Panc1 (cell line): ENCODE data around the gene MAPK8IP3. TPM values are rescaled to one million over a fixed set of nuclear protein-coding genes. Genes with fewer than 3 reads are reported as not detected.

Experiments used
- ATAC-seq: fragments of 200-7000 bp; cut with Tn5 transposase; 2 replicates; pipeline ENCODE4 v1.9.1; 2020; ENCODE audit warnings: mild to moderate bottlenecking, moderate library complexity
- BruUV-seq: library from RNA; stranded (reverse); fragments of 400-500 nt; replicated peaks from 2 replicates; lab custom pipeline; 2021; lab: Mats Ljungman, UMichigan
- CTCF ChIA-PET: fragments of 300-600 bp; sonication (Branson Sonifier 250); formaldehyde crosslinking; loops from one replicate; lab custom pipeline; 2022; ENCODE audit warnings: antibody characterized with exemption; lab: Charles Lee
- POLR2A ChIA-PET: fragments of 300-600 bp; sonication (Branson Sonifier 250); formaldehyde crosslinking; loops from one replicate; lab custom pipeline; 2022; ENCODE audit warnings: antibody characterized with exemption; lab: Charles Lee
- DNase-seq: peaks from one replicate; pipeline ENCODE4 v3.0.0-alpha.2; 2010; ENCODE audit warnings: low read depth, low spot score
- H3K27ac ChIP-seq: 2 replicates; pipeline ENCODE4 v1.5.1; 2011; ENCODE audit warnings: mild to moderate bottlenecking, low read length, inconsistent platforms
- H3K27me3 ChIP-seq: fragments of 200-500 bp; sonication (Bioruptor generic); 2 replicates; pipeline ENCODE4 v1.6.0; 2014; ENCODE audit warnings: low read length, inconsistent platforms; ENCODE audit not compliant: control insufficient read depth, insufficient read depth
- H3K36me3 ChIP-seq: fragments of 200-500 bp; sonication (Bioruptor generic); 2 replicates; pipeline ENCODE4 v1.5.1; 2014; ENCODE audit warnings: inconsistent platforms, mild to moderate bottlenecking, low read length, moderate library complexity; ENCODE audit not compliant: control insufficient read depth, insufficient read depth
- H3K4me1 ChIP-seq: 2 replicates; pipeline ENCODE4 v1.5.1; 2011; ENCODE audit warnings: inconsistent platforms, mild to moderate bottlenecking, low read length, moderate library complexity; ENCODE audit not compliant: control insufficient read depth, insufficient read depth
- H3K4me3 ChIP-seq, 2 experiments: 2 replicates each; pipeline ENCODE4 v1.5.1; 2011 to 2012; ENCODE audit warnings: low read depth in 2 of 2, low read length in 2 of 2, mild to moderate bottlenecking in 2 of 2, inconsistent platforms in 1 of 2, moderate library complexity in 1 of 2
- H3K9me3 ChIP-seq: fragments of 200-500 bp; sonication (Bioruptor generic); 2 replicates; pipeline ENCODE4 v1.5.1; 2014; ENCODE audit warnings: low read depth, mild to moderate bottlenecking, inconsistent platforms, low read length, moderate library complexity; ENCODE audit not compliant: control insufficient read depth, insufficient read depth
- POLR2AphosphoS5 ChIP-seq: IDR thresholded peaks from 2 replicates; pipeline ENCODE4 v1.6.1; 2012; ENCODE audit warnings: mild to moderate bottlenecking, low read depth, low read length, moderate library complexity
- SIN3A ChIP-seq: IDR thresholded peaks from 2 replicates; pipeline ENCODE4 v1.6.1; 2012; ENCODE audit warnings: low read depth, mild to moderate bottlenecking, low read length, moderate library complexity, borderline replicate concordance; ENCODE audit not compliant: insufficient read depth
- TCF7L2 ChIP-seq: IDR thresholded peaks from 2 replicates; pipeline ENCODE4 v1.6.1; 2011; ENCODE audit warnings: mild to moderate bottlenecking, low read depth, low read length, inconsistent platforms
- in situ Hi-C: cut with HindIII; loops from 2 replicates; pipeline ENCODE4 v1.10.0; 2016; ENCODE audit warnings: low sequenced_read_pairs, low pct_unique_long_range_greater_than_20kb
- intact Hi-C: fragments of 100-400 bp; cut with micrococcal nuclease; formaldehyde crosslinking; loops from one replicate; pipeline ENCODE4 v1.10.0; 2022; ENCODE audit not compliant: unreplicated experiment
- total RNA-seq: library from RNA; stranded (reverse); gene quantifications from one replicate; pipeline ENCODE4 v1.2.1, GENCODE V29; 2021; ENCODE audit not compliant: unreplicated experiment
- TF ChIP-seq, protein P1 (sequence below): fragments of 450-650 bp; IDR thresholded peaks from 2 replicates; pipeline ENCODE4 v1.5.1; 2017; ENCODE audit warnings: mild to moderate bottlenecking
- TF ChIP-seq, protein P2 (sequence below), 2 experiments: IDR thresholded peaks; 2 replicates each; pipeline ENCODE4 v1.6.1; 2011 to 2012; ENCODE audit warnings: low read depth in 2 of 2, control low read depth in 1 of 2, low read length in 1 of 2, mild to moderate bottlenecking in 1 of 2, moderate library complexity in 1 of 2; ENCODE audit not compliant: insufficient read depth in 1 of 2

The MAPK8IP3 gene
- total RNA-seq, 1 experiment from 2014 or later: 108 TPM

DNA sequence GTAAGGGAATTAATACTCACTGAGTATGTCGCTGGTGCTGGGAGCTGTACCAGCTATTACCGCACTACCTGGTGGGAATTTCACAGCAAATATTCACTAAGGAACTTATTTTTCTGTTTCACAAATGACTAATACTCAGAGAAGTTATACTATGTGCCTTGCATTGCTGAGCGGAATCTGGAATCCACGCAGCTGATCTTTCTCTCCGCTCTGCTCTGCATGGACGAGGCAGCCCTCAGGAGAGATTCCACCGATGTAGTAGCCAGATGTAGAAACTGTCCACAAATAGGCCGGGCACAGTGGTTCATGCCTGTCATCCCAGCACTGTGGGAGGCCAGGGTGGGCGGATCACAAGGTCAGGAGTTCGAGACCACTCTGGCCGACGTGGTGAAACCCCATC, 48.2 kb downstream of the MAPK8IP3 start:
- no peaks in the 10 kb centered on the region for H3K27me3 ChIP-seq
- no peaks in the 10 kb centered on the region for H3K4me1 ChIP-seq
- BruUV-seq: no TSS peak
- CTCF ChIA-PET: no interaction called here
- intact Hi-C loops (no loop called here), in situ Hi-C loops (no loop called here)
- no peaks in the 10 kb centered on the region for H3K9me3 ChIP-seq
- TF ChIP-seq, protein P1, sequence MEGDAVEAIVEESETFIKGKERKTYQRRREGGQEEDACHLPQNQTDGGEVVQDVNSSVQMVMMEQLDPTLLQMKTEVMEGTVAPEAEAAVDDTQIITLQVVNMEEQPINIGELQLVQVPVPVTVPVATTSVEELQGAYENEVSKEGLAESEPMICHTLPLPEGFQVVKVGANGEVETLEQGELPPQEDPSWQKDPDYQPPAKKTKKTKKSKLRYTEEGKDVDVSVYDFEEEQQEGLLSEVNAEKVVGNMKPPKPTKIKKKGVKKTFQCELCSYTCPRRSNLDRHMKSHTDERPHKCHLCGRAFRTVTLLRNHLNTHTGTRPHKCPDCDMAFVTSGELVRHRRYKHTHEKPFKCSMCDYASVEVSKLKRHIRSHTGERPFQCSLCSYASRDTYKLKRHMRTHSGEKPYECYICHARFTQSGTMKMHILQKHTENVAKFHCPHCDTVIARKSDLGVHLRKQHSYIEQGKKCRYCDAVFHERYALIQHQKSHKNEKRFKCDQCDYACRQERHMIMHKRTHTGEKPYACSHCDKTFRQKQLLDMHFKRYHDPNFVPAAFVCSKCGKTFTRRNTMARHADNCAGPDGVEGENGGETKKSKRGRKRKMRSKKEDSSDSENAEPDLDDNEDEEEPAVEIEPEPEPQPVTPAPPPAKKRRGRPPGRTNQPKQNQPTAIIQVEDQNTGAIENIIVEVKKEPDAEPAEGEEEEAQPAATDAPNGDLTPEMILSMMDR: no peak
- TF ChIP-seq TCF7L2: no peak
- TF ChIP-seq POLR2AphosphoS5: no peak
- TF ChIP-seq, protein P2, sequence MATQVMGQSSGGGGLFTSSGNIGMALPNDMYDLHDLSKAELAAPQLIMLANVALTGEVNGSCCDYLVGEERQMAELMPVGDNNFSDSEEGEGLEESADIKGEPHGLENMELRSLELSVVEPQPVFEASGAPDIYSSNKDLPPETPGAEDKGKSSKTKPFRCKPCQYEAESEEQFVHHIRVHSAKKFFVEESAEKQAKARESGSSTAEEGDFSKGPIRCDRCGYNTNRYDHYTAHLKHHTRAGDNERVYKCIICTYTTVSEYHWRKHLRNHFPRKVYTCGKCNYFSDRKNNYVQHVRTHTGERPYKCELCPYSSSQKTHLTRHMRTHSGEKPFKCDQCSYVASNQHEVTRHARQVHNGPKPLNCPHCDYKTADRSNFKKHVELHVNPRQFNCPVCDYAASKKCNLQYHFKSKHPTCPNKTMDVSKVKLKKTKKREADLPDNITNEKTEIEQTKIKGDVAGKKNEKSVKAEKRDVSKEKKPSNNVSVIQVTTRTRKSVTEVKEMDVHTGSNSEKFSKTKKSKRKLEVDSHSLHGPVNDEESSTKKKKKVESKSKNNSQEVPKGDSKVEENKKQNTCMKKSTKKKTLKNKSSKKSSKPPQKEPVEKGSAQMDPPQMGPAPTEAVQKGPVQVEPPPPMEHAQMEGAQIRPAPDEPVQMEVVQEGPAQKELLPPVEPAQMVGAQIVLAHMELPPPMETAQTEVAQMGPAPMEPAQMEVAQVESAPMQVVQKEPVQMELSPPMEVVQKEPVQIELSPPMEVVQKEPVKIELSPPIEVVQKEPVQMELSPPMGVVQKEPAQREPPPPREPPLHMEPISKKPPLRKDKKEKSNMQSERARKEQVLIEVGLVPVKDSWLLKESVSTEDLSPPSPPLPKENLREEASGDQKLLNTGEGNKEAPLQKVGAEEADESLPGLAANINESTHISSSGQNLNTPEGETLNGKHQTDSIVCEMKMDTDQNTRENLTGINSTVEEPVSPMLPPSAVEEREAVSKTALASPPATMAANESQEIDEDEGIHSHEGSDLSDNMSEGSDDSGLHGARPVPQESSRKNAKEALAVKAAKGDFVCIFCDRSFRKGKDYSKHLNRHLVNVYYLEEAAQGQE (IDR thresholded peaks at IDR 0.05; ENCODE audit: insufficient read depth in 1 of 2, low read depth in 2 of 2, low read length in 1 of 2): no peak
- TF ChIP-seq SIN3A: no peak
- ATAC-seq (no peak), DNase-seq (no peak)
- H3K4me3 ChIP-seq: no peak overlapping the region
- POLR2A ChIA-PET: interaction anchor here (0.7 kb wide), 1 partner anchor 14 kb away, joined by 10 read pairs; no protein-coding TSS in a partner anchor
- H3K36me3 ChIP-seq: 0 out of 2 replicates have a peak, but pooled peaks cover 3% of the 10 kb centered on the region
- no peak overlapping the region for H3K27ac ChIP-seq

DNA sequence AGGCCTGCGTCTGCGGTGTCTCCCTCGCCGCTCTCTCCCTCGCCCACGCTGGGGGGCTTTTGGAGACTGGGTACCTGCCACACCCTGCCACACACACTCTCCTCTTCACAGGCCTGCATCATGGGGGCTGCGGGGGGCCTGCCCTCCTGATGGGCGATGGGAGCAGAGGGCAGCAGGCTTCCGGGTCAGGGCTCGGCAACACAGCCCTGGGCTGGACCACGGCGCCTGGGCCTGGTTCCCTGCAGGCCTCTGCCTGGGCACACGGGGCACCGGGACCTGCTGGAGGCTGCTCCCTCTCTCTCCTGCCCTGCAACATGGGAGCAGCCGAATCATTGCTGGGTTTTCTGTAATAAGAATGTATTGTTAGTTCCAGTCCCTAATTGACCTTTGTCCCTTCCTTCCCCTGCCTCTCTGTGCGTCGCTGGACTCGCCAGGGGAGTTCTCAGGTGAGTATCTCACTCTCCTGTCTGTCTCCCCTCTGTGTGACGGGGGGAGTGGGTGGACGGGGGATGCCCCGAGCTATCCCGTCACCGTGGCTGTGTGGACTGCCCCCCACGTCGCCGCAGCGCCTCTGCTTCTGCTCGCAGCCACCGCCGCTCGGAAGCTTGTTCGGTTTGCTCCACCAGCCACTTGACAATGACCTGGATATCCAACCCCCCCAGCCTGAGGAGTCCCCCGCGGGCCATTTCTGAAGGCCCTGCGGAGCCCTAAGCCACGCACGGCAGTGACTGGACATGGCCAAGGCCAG, 51.9 kb downstream of the MAPK8IP3 start:
- intact Hi-C loops (no loop called here), in situ Hi-C loops (no loop called here)
- ChIA-PET CTCF (no interaction called here), POLR2A (no interaction called here)
- Histone ChIP-seq H3K36me3 (no peaks in the 10 kb centered on the region), H3K27me3 (no peaks in the 10 kb centered on the region), H3K9me3 (no peaks in the 10 kb centered on the region), H3K4me3 (no peak overlapping the region), H3K27ac (no peak overlapping the region), H3K4me1 (no peaks in the 10 kb centered on the region)
- TF ChIP-seq SIN3A (no peak), POLR2AphosphoS5 (no peak), TCF7L2 (no peak)
- TF ChIP-seq, protein P2 (IDR thresholded peaks at IDR 0.05; ENCODE audit: insufficient read depth in 1 of 2, low read depth in 2 of 2, low read length in 1 of 2): no peak
- TF ChIP-seq, protein P1: no peak
- no peak for DNase-seq
- no peak; the same call in 1 of the 2 replicates for ATAC-seq
- no TSS peak for BruUV-seq
